Brain microvascular endothelial cell (primary cell): ENCODE measurements around the gene BACH2.
"Not testable (repeated sequence)": the region's sequence is repeated elsewhere in the genome, so short reads cannot be mapped to it uniquely, and the experiment has no call there.

Source experiments
- DNase-seq: peaks from one replicate; pipeline ENCODE4 v3.0.0-alpha.2; 2020
- H3K27ac ChIP-seq: fragments of 250-450 bp; sonication (Bioruptor Pico); 2 replicates; pipeline ENCODE4 v1.5.1; 2020; ENCODE audit warnings: mild to moderate bottlenecking, moderate library complexity
- H3K27me3 ChIP-seq: fragments of 250-450 bp; sonication (Bioruptor Pico); replicated peaks from 2 replicates; pipeline ENCODE4 v1.5.1; 2020; ENCODE audit warnings: mild to moderate bottlenecking
- H3K36me3 ChIP-seq: fragments of 250-450 bp; sonication (Bioruptor Pico); replicated peaks from 2 replicates; pipeline ENCODE4 v1.5.1; 2020; ENCODE audit warnings: mild to moderate bottlenecking
- H3K4me3 ChIP-seq: 2 replicates; pipeline ENCODE4 v1.5.1; 2011; ENCODE audit warnings: low read depth, mild to moderate bottlenecking, control low read depth, low read length, moderate library complexity
- in situ Hi-C: cut with HindIII; loops from 2 replicates; pipeline ENCODE4 v1.10.0; 2017; ENCODE audit warnings: low sequenced_read_pairs, low pct_ligation_motif_present
- TF ChIP-seq, protein P1 (sequence below): IDR thresholded peaks from 2 replicates; pipeline ENCODE4 v1.5.1; 2011; ENCODE audit warnings: low read depth, mild to moderate bottlenecking, moderate library complexity, low read length, control low read depth, inconsistent platforms; ENCODE audit errors: missing control alignments

The BACH2 gene

DNA sequence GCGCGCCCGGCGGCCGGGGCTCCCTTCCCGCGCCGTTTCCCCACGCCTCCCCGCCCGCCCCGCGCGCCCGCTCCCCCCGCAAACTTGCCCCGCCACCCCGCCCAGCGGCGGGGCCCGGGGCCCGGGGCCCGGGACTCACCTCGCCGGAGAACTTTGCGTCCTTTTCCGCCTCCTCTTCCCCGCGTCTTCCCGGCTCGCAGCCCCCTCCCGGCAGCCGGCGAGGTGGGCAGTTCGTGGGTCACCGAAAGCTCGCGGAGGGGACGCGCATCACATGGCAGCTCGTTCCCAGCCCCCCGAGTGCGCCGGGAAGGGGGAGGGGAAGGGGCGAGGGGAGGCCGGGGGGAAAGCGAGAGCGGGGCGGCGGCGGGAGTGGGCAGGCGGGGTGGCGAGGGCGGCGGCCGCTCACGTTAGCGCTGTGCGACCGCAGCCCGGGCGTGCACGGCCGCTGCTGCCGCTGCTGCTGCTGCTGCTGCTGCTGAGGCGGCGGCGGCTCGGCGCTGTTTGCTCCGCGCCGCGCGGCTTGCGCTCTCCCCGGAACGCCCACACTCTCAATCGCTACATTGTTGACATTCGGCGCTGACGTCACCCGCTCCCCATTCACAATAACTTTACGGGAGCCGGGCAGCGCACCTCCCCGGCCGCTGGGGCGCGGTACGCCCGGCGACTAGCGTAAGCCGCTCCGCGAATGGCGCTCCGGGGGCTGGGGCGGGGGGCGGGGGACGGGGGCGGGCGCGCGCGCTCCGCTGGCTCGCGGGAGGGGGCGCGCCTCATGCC lies at the start of gene BACH2:
Gene BACH2, minus strand, starts transcription at position 503 of the 774 bp plus-strand sequence. CDS start 287,999 bp downstream, outside the sequence.
- Histone ChIP-seq H3K36me3 (no peaks in the 10 kb centered on the region), H3K27ac (no peak within 1 kb of the TSS)
- peak; percentile 86 for DNase-seq

DNA sequence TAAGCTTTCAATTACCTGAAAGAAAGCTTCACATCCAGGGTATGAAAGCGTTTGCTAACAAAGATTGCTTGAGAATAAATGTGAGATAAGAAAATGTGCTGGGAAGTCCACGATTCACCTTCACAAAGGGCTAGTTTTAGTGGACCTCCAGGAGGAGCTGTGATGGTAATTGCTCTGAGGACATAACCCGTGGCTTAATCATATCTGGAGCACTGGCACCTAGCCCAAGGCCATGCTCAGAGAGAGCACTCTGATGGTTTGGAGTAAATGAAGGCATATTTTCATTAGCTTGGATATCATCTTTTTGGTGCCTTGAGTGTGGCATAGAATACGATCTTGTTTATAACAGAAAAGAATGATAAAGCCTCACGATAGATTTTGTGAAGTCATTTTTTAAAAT lies 46.9 kb upstream of the BACH2 start:
- Histone ChIP-seq H3K27ac (no peak overlapping the region), H3K27me3 (peaks cover 6% of the 10 kb centered on the region), H3K36me3 (no peaks in the 10 kb centered on the region), H3K4me3 (no peak overlapping the region)
- TF ChIP-seq, protein P1, sequence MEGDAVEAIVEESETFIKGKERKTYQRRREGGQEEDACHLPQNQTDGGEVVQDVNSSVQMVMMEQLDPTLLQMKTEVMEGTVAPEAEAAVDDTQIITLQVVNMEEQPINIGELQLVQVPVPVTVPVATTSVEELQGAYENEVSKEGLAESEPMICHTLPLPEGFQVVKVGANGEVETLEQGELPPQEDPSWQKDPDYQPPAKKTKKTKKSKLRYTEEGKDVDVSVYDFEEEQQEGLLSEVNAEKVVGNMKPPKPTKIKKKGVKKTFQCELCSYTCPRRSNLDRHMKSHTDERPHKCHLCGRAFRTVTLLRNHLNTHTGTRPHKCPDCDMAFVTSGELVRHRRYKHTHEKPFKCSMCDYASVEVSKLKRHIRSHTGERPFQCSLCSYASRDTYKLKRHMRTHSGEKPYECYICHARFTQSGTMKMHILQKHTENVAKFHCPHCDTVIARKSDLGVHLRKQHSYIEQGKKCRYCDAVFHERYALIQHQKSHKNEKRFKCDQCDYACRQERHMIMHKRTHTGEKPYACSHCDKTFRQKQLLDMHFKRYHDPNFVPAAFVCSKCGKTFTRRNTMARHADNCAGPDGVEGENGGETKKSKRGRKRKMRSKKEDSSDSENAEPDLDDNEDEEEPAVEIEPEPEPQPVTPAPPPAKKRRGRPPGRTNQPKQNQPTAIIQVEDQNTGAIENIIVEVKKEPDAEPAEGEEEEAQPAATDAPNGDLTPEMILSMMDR, result peak; percentile 32
- peak; percentile 33 for DNase-seq
- in situ Hi-C loops, result no loop called here

More for the DNA sequence above, at the start of gene BACH2:
- Histone ChIP-seq H3K4me3 (peak within 1 kb of the TSS; percentile 65), H3K27me3 (peaks cover 27% of the 10 kb centered on the region)
- TF ChIP-seq, protein P1, result peak; percentile 37
- in situ Hi-C loops, result loop anchor here (25.0 kb wide), 1 partner anchor 191 kb away; no protein-coding TSS in a partner anchor

DNA sequence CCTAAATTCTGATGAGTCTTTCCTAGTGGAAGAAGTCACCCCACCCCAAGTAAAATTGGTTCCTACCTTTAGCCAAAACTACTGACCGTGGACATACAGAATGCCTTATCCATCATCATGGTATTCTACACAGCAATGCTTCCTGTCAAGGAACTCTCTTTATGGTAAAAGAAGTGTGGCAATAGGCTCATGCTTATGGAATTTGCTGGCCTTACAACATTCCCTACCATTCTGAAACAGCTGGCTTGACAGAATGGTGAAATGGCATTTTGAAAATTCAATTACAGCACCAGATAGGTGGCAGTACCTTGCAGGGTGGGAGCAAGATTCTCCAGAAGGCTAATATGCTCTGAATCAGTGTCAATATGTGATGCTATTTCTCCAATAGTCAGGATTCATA lies 41.8 kb upstream of the BACH2 start:
- Histone ChIP-seq H3K27me3 (no peaks in the 10 kb centered on the region), H3K4me3 (no peak overlapping the region), H3K36me3 (no peaks in the 10 kb centered on the region), H3K27ac (no peak overlapping the region)
- no peak for DNase-seq
- in situ Hi-C loops, result no loop called here
- TF ChIP-seq, protein P1, result no peak

DNA sequence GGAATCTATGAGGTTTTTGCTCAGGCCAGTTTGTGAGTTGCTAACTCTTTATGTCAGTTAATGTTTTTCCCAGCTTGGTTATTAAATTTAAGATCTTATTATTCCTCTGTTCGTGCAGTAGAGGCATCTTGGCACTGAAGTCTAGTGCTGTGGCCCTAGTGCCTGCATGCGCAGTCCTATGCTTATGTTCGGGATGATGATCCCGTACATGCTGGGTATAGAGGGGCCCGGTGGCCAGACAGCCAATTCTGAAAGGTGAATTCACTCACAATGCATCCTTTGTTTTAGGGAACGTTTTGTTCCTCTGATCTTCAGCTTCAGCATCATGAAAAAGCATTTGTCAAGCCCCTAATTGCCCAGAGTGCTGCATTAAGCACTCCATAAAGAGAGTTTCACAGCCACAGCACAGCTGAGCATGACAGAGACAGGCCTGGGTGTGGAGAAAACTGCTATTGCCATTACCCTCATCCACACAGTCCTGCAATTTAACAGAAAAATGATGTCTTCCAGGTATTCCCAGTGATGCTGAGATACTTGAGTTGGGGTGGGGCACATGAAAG lies 39.8 kb upstream of the BACH2 start:
- Histone ChIP-seq H3K36me3 (no peaks in the 10 kb centered on the region), H3K27me3 (no peaks in the 10 kb centered on the region), H3K27ac (no peak overlapping the region), H3K4me3 (no peak overlapping the region)
- TF ChIP-seq, protein P1, result no peak
- in situ Hi-C loops, result no loop called here
- no peak for DNase-seq

DNA sequence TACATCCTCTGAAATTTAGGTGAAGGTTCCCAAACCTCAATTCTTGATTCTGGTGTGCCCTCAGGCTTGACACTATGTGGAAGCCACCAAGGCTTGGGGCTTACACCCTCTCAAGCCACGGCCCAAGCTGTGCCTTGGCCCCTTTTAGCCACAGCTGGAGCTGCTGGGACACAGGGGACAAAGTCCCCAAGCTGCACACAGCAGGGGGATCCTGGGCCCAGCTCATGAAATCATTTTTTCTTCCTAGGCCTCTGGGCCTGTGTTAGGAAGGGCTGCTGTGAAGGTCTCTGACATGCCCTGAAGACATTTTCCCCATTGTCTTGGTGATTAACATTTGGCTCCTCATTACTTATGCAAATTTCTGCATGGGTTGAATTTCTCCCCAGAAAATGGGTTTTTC lies 37.3 kb upstream of the BACH2 start:
- Histone ChIP-seq H3K36me3 (no peaks in the 10 kb centered on the region), H3K27ac (no peak overlapping the region), H3K4me3 (no peak overlapping the region), H3K27me3 (no peaks in the 10 kb centered on the region)
- DNase-seq, result no peak
- TF ChIP-seq, protein P1, result no peak
- in situ Hi-C loops, result no loop called here

DNA sequence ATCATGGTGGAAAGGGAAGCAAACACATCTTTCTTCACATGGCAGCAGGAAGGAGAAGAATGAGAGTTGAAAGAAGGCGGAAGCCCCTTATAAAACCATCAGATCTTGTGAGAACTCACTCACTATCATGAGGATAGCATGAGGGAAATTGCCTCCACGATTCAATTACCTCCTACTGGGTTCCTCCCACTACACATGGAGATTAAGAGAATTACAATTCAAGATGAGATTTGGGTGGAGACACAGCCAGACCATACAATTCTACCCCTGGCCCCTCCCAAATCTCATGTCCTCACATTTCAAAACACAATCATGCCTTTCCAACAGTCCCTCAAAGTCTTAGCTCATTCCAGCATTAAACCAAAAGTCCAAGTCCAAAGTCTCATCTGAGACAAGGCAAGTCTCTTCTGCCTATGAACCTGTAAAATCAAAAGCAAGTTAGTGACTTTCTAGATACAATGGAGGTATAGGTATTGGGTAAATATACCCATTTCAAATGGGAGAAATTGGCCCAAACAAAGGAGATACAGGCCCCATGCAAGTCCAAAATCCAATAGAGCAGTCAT lies 36.4 kb upstream of the BACH2 start:
- in situ Hi-C loops, H3K27me3 ChIP-seq, H3K36me3 ChIP-seq, H3K27ac ChIP-seq, H3K4me3 ChIP-seq, DNase-seq: not testable (repeated sequence)
